GM12878 (cell line): Measurements from ENCODE around the gene ZNF407. TPM values are rescaled to one million over a fixed set of nuclear protein-coding genes. Genes with fewer than 3 reads are reported as not detected.

ENCODE experiments used
- ATAC-seq: fragments of 200-7000 bp; cut with Tn5 transposase; 3 replicates; pipeline ENCODE4 v1.9.1; 2020; ENCODE audit warnings: mild to moderate bottlenecking, moderate library complexity
- BruUV-seq: library from RNA; stranded (reverse); fragments of 400-500 nt; replicated peaks from 2 replicates; lab custom pipeline; 2021; lab: Mats Ljungman, UMichigan
- CTCF ChIA-PET: fragments of 300-600 bp; sonication (Branson Sonifier 250); formaldehyde crosslinking; extraction: SDS; loops from one replicate; lab custom pipeline; 2021; ENCODE audit warnings: inconsistent platforms; lab: Yijun Ruan, JAX
- POLR2A ChIA-PET: fragments of 350-600 bp; formaldehyde crosslinking; extraction: SDS; loops from one replicate; lab custom pipeline; 2021; ENCODE audit warnings: inconsistent platforms; lab: Charles Lee
- RAD21 ChIA-PET: fragments of 300-600 bp; sonication (Branson Sonifier 250); formaldehyde crosslinking; loops from one replicate; lab custom pipeline; 2023; ENCODE audit warnings: antibody characterized with exemption; ENCODE audit not compliant: unreplicated experiment; lab: Charles Lee
- SMC1A ChIA-PET: fragments of 300-600 bp; sonication (Branson Sonifier 250); formaldehyde crosslinking; loops from one replicate; lab custom pipeline; 2023; ENCODE audit not compliant: unreplicated experiment, uncharacterized antibody; lab: Charles Lee
- DNase-seq: peaks from one replicate; pipeline ENCODE4 v3.0.0-alpha.2; 2011; ENCODE audit warnings: low read depth, low spot score
- FAIRE-seq: peaks from 3 replicates; lab custom pipeline; 2011; peaks lifted over from hg19 to GRCh38; lab: Jason Lieb, UNC
- H2AFZ ChIP-seq: 2 replicates; pipeline ENCODE4 v1.6.0; 2011; ENCODE audit warnings: low read depth, low read length, control low read depth; ENCODE audit not compliant: control insufficient read depth
- H3K27ac ChIP-seq: 2 replicates; pipeline ENCODE4 v1.5.1; 2011; ENCODE audit warnings: control low read depth; ENCODE audit not compliant: control insufficient read depth, insufficient read depth
- H3K27me3 ChIP-seq, 2 experiments: replicated peaks in 1 of 2; 2 replicates each; pipeline versions ENCODE4 v1.6.0 to v1.6.1; 2011; ENCODE audit warnings: low read length in 1 of 2; ENCODE audit not compliant: control insufficient read depth in 2 of 2, insufficient read depth in 2 of 2
- H3K36me3 ChIP-seq, 2 experiments: 2 replicates each; pipeline ENCODE4 v1.5.1; 2011; ENCODE audit warnings: low read length in 1 of 2; ENCODE audit not compliant: control insufficient read depth in 2 of 2, insufficient read depth in 2 of 2
- H3K4me1 ChIP-seq: 2 replicates; pipeline ENCODE4 v1.6.1; 2011; ENCODE audit warnings: mild to moderate bottlenecking, low read length, moderate library complexity, mixed read lengths; ENCODE audit not compliant: control insufficient read depth, insufficient read depth
- H3K4me2 ChIP-seq: 2 replicates; pipeline ENCODE4 v1.6.0; 2011; ENCODE audit warnings: control low read depth; ENCODE audit not compliant: control insufficient read depth, insufficient read depth
- H3K4me3 ChIP-seq: fragments of 200-600 bp; sonication (generic); 2 replicates; pipeline ENCODE4 v1.5.1; 2016
- H3K79me2 ChIP-seq: 2 replicates; pipeline ENCODE4 v1.6.0; 2011; ENCODE audit warnings: low read length; ENCODE audit not compliant: control insufficient read depth, insufficient read depth
- H3K9ac ChIP-seq: 2 replicates; pipeline ENCODE4 v1.8.0; 2011; ENCODE audit warnings: low read length, control low read depth, mixed read lengths; ENCODE audit not compliant: control insufficient read depth, insufficient read depth
- H3K9me3 ChIP-seq: replicated peaks from 3 replicates; pipeline ENCODE4 v1.5.1; 2011; ENCODE audit warnings: mild to moderate bottlenecking, low read length; ENCODE audit not compliant: control insufficient read depth, insufficient read depth
- H4K20me1 ChIP-seq: 2 replicates; pipeline ENCODE4 v1.6.0; 2011; ENCODE audit not compliant: control insufficient read depth, insufficient read depth
- CBFB ChIP-seq: IDR thresholded peaks from 2 replicates; pipeline ENCODE4 v1.6.1; 2016; ENCODE audit warnings: antibody characterized with exemption, low read depth
- CBX5 ChIP-seq: sonication (generic); IDR thresholded peaks from 2 replicates; pipeline ENCODE4 v1.6.1; 2016; ENCODE audit warnings: low read depth, moderate library complexity, mild to moderate bottlenecking, inconsistent platforms
- CHD2 ChIP-seq: IDR thresholded peaks from 2 replicates; pipeline ENCODE4 v1.6.1; 2011; ENCODE audit warnings: low read depth, low read length, improper control_type of control experiment, borderline replicate concordance
- ETV6 ChIP-seq, 2 experiments: fragments of 450-650 bp in 1 of 2; IDR thresholded peaks in 1 of 2; conservative IDR thresholded peaks in 1 of 2; 2 replicates each; pipeline ENCODE4 v1.6.1; 2014; ENCODE audit warnings: antibody characterized with exemption in 1 of 2, borderline replicate concordance in 1 of 2, low read depth in 1 of 2, mild to moderate bottlenecking in 1 of 2, moderate library complexity in 1 of 2
- MEF2B ChIP-seq: fragments of 450-650 bp; IDR thresholded peaks from 2 replicates; pipeline ENCODE4 v1.6.1; 2018; ENCODE audit warnings: mild to moderate bottlenecking, moderate library complexity; ENCODE audit not compliant: partially characterized antibody, poor library complexity, severe bottlenecking
- MXI1 ChIP-seq: fragments of 150-350 bp; IDR thresholded peaks from 2 replicates; pipeline ENCODE4 v1.6.1; 2011; ENCODE audit warnings: low read depth, mild to moderate bottlenecking, inconsistent platforms, low read length, improper control_type of control experiment
- PAX5 ChIP-seq: IDR thresholded peaks from 2 replicates; pipeline ENCODE4 v1.6.1; 2011; ENCODE audit warnings: low read depth, low read length, borderline replicate concordance
- POLR2AphosphoS2 ChIP-seq: IDR thresholded peaks from 2 replicates; pipeline ENCODE4 v1.6.1; 2011; ENCODE audit warnings: low read depth, mild to moderate bottlenecking, low read length, improper control_type of control experiment, moderate library complexity
- RBBP5 ChIP-seq: fragments of 200-600 bp; sonication (generic); conservative IDR thresholded peaks from 2 replicates; pipeline ENCODE4 v1.6.1; 2016
- TCF3 ChIP-seq: IDR thresholded peaks from 2 replicates; pipeline ENCODE4 v1.6.1; 2012; ENCODE audit warnings: low read depth, mild to moderate bottlenecking, low read length, borderline replicate concordance; ENCODE audit not compliant: insufficient read depth
- WGBS: methylation state at CpG from one replicate; pipeline ENCODE4 v1.1.6; 2016; ENCODE audit warnings: low lambda C conversion rate; ENCODE audit not compliant: insufficient replicate concordance, insufficient coverage; ENCODE audit errors: missing lambda C conversion rate; 5-methylcytosine and 5-hydroxymethylcytosine counted together
- in situ Hi-C: fragments of 300-500 bp; cut with MboI; formaldehyde crosslinking; loops from 9 replicates; pipeline ENCODE4 v1.14.3; 2018; ENCODE audit warnings: mixed read lengths
- intact Hi-C: fragments of 100-400 bp; cut with micrococcal nuclease; formaldehyde crosslinking; loops from one replicate; pipeline ENCODE4 v1.14.2; 2022; ENCODE audit not compliant: unreplicated experiment
- polyA plus RNA-seq, 11 experiments: library from polyadenylated mRNA; depleted of rRNA in 4 of 11; unstranded in 6 of 11; stranded (reverse) in 5 of 11; fragments of >200 nt; fragmentation: Nextera tagmentation in 4 of 11; fragmentation: Illumina TruSeq in 1 of 11; extraction: Ambion mirVana in 4 of 11; extraction: Trizol in 1 of 11; gene quantifications; 1 replicate in 1 of 11; 2 replicates in 10 of 11; pipeline versions ENCODE4 v1.2.1 to v1.2.3, GENCODE V29; 2011 to 2016; ENCODE audit warnings: inconsistent platforms in 2 of 11, missing spikeins in 2 of 11, low read depth in 1 of 11
- total RNA-seq, 4 experiments: library from RNA; depleted of rRNA in 3 of 4; stranded (reverse); fragments of >200 nt in 3 of 4; fragmentation: Illumina TruSeq in 1 of 4; extraction: Trizol in 1 of 4; gene quantifications; 2 replicates each; pipeline versions ENCODE4 v1.2.1 to v1.2.3, GENCODE V29; 2013 to 2021
- TF ChIP-seq, protein P1 (sequence below): fragments of 450-650 bp; IDR thresholded peaks from 2 replicates; pipeline ENCODE4 v1.6.1; 2018; ENCODE audit warnings: mild to moderate bottlenecking, low read depth, moderate library complexity; ENCODE audit not compliant: partially characterized antibody
- TF ChIP-seq, protein P2 (sequence below): fragments of 450-650 bp; IDR thresholded peaks from 2 replicates; pipeline ENCODE4 v1.6.1; 2017; ENCODE audit warnings: mild to moderate bottlenecking, low read depth, inconsistent platforms; ENCODE audit not compliant: poor library complexity, severe bottlenecking
- TF ChIP-seq, protein P3 (sequence below): fragments of 450-650 bp; IDR thresholded peaks from 2 replicates; pipeline ENCODE4 v1.6.1; 2016; ENCODE audit warnings: mild to moderate bottlenecking, moderate library complexity, borderline replicate concordance

The ZNF407 gene
- total and polyA plus RNA-seq, 10 of the 15 experiments (the other 5 are each of a cell fraction or from before 2014, with no cell fraction given): 0.69 to 11.6 (median 5.3) TPM

DNA sequence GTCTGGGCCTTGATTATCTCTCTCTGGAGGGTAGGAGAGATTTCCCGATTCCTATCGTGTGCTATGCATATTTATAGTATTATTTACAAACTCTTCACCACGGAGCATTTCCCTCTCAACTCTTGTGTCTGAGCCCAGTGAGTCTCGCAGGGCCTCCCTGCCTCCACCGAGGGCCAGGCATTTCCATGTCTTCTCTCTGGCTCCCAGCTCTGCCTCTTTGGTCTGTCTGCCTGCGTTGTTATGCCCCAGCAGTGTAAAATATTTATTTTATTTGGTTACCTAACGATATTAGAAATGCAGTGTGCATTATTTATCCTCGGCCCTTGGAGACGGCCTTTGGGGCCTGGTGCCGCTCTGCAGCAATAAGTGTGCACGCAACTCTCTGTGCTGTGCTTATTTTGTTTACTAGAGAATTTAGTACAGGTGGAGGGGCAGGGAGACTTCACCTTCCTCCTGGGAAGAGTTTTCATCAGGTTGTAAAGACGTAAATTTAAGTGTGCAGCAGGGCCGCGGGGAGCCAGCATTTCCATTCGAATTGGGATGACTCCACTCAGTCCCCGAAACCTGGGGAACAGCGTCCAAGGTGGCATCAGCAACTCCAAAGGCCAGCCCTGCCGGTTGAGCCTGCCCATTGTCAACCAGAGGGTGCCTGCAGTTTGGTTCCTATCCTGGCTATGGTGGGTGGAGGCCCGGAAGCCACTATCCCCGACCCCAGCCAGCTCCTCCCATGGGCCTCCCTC is 511.1 kb downstream of the ZNF407 start:
- FAIRE-seq (no peak), DNase-seq (no peak), ATAC-seq (no peak)
- H4K20me1 ChIP-seq: no peaks in the 10 kb centered on the region
- CTCF ChIA-PET: no interaction called here
- POLR2A ChIA-PET: no interaction called here
- H3K9ac ChIP-seq: no peak overlapping the region
- no peak overlapping the region for H3K4me2 ChIP-seq
- H3K27me3 ChIP-seq: no peaks in the 10 kb centered on the region; a peak in 2 of 4 replicates
- BruUV-seq: no TSS peak
- RAD21 ChIA-PET: no interaction called here
- SMC1A ChIA-PET: no interaction called here
- intact Hi-C loops (no loop called here), in situ Hi-C loops (no loop called here)
- WGBS: 57% methylated on average over 20 of the region's 20 CpGs
- no peak overlapping the region for H2AFZ ChIP-seq
- H3K9me3 ChIP-seq: no peaks in the 10 kb centered on the region
- no peaks in the 10 kb centered on the region for H3K4me1 ChIP-seq
- no peaks in the 10 kb centered on the region for H3K36me3 ChIP-seq
- H3K79me2 ChIP-seq: no peaks in the 10 kb centered on the region
- no peak overlapping the region for H3K27ac ChIP-seq
- no peak overlapping the region for H3K4me3 ChIP-seq
- no peak for TF ChIP-seq MEF2B
- no peak for TF ChIP-seq RBBP5
- no peak for TF ChIP-seq PAX5
- TF ChIP-seq TCF3: no peak
- TF ChIP-seq, protein P1, sequence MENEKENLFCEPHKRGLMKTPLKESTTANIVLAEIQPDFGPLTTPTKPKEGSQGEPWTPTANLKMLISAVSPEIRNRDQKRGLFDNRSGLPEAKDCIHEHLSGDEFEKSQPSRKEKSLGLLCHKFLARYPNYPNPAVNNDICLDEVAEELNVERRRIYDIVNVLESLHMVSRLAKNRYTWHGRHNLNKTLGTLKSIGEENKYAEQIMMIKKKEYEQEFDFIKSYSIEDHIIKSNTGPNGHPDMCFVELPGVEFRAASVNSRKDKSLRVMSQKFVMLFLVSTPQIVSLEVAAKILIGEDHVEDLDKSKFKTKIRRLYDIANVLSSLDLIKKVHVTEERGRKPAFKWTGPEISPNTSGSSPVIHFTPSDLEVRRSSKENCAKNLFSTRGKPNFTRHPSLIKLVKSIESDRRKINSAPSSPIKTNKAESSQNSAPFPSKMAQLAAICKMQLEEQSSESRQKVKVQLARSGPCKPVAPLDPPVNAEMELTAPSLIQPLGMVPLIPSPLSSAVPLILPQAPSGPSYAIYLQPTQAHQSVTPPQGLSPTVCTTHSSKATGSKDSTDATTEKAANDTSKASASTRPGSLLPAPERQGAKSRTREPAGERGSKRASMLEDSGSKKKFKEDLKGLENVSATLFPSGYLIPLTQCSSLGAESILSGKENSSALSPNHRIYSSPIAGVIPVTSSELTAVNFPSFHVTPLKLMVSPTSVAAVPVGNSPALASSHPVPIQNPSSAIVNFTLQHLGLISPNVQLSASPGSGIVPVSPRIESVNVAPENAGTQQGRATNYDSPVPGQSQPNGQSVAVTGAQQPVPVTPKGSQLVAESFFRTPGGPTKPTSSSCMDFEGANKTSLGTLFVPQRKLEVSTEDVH: no peak
- no peak for TF ChIP-seq POLR2AphosphoS2
- TF ChIP-seq MXI1: no peak
- no peak for TF ChIP-seq CHD2
- TF ChIP-seq ETV6 (conservative IDR thresholded peaks at IDR 0.05 in 1 of 2, IDR thresholded peaks at IDR 0.05 in 1 of 2; ENCODE audit: borderline replicate concordance in 1 of 2, low read depth in 1 of 2): no peak
- TF ChIP-seq, protein P2, sequence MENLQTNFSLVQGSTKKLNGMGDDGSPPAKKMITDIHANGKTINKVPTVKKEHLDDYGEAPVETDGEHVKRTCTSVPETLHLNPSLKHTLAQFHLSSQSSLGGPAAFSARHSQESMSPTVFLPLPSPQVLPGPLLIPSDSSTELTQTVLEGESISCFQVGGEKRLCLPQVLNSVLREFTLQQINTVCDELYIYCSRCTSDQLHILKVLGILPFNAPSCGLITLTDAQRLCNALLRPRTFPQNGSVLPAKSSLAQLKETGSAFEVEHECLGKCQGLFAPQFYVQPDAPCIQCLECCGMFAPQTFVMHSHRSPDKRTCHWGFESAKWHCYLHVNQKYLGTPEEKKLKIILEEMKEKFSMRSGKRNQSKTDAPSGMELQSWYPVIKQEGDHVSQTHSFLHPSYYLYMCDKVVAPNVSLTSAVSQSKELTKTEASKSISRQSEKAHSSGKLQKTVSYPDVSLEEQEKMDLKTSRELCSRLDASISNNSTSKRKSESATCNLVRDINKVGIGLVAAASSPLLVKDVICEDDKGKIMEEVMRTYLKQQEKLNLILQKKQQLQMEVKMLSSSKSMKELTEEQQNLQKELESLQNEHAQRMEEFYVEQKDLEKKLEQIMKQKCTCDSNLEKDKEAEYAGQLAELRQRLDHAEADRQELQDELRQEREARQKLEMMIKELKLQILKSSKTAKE: no peak
- TF ChIP-seq, protein P3, sequence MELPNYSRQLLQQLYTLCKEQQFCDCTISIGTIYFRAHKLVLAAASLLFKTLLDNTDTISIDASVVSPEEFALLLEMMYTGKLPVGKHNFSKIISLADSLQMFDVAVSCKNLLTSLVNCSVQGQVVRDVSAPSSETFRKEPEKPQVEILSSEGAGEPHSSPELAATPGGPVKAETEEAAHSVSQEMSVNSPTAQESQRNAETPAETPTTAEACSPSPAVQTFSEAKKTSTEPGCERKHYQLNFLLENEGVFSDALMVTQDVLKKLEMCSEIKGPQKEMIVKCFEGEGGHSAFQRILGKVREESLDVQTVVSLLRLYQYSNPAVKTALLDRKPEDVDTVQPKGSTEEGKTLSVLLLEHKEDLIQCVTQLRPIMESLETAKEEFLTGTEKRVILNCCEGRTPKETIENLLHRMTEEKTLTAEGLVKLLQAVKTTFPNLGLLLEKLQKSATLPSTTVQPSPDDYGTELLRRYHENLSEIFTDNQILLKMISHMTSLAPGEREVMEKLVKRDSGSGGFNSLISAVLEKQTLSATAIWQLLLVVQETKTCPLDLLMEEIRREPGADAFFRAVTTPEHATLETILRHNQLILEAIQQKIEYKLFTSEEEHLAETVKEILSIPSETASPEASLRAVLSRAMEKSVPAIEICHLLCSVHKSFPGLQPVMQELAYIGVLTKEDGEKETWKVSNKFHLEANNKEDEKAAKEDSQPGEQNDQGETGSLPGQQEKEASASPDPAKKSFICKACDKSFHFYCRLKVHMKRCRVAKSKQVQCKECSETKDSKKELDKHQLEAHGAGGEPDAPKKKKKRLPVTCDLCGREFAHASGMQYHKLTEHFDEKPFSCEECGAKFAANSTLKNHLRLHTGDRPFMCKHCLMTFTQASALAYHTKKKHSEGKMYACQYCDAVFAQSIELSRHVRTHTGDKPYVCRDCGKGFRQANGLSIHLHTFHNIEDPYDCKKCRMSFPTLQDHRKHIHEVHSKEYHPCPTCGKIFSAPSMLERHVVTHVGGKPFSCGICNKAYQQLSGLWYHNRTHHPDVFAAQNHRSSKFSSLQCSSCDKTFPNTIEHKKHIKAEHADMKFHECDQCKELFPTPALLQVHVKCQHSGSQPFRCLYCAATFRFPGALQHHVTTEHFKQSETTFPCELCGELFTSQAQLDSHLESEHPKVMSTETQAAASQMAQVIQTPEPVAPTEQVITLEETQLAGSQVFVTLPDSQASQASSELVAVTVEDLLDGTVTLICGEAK: no peak
- TF ChIP-seq CBFB: no peak
- TF ChIP-seq CBX5: no peak
